ENCODE measurements around the gene ACE2.

DNA sequence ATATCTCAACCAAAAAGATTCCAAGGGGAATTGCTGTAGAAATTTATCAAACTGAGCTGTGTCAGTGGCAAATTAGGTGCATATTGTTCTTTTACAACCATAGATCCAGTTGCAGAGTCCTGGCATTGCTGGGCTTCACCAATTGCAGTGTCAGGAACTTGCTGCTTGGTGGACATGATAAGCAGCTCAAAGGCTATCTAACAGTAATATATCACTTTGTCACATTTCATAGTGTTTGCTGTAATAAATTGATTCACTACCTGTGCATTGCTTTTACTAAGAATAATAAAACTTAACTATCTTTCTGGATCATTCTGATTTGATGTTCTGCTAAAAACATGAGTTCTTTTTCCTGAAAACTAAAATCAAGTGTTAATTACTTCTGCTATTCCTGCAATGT, 30.9 kb upstream of the ACE2 start:
- TF ChIP-seq EZH2phosphoT487 (IDR thresholded peaks at IDR 0.05; ENCODE audit: low read depth), result no peak
- TF ChIP-seq, protein P1, sequence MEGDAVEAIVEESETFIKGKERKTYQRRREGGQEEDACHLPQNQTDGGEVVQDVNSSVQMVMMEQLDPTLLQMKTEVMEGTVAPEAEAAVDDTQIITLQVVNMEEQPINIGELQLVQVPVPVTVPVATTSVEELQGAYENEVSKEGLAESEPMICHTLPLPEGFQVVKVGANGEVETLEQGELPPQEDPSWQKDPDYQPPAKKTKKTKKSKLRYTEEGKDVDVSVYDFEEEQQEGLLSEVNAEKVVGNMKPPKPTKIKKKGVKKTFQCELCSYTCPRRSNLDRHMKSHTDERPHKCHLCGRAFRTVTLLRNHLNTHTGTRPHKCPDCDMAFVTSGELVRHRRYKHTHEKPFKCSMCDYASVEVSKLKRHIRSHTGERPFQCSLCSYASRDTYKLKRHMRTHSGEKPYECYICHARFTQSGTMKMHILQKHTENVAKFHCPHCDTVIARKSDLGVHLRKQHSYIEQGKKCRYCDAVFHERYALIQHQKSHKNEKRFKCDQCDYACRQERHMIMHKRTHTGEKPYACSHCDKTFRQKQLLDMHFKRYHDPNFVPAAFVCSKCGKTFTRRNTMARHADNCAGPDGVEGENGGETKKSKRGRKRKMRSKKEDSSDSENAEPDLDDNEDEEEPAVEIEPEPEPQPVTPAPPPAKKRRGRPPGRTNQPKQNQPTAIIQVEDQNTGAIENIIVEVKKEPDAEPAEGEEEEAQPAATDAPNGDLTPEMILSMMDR (IDR thresholded peaks at IDR 0.05; ENCODE audit: low read depth, low read length), result no peak

All from OCI-LY3 (cell line).